Liver (tissue), 3 donors: ENCODE data around the gene PDE1C.

Experiments
- CTCF ChIP-seq: fragments of 150-350 bp; IDR thresholded peaks from 2 replicates; pipeline ENCODE4 v1.5.1; 2017; ENCODE audit warnings: improper control_type of control experiment, low read depth, low read length; ENCODE audit not compliant: missing input control
- FOXA1 ChIP-seq: IDR thresholded peaks from 2 replicates; pipeline ENCODE4 v1.6.1; 2016; ENCODE audit warnings: antibody characterized with exemption
- GABPA ChIP-seq, 2 donors: IDR thresholded peaks in 1 of 2; conservative IDR thresholded peaks in 1 of 2; 2 replicates each; pipeline ENCODE4 v1.6.1; 2016; ENCODE audit warnings: antibody characterized with exemption in 2 of 2, mild to moderate bottlenecking in 1 of 2, moderate library complexity in 1 of 2
- HNF4G ChIP-seq: IDR thresholded peaks from 2 replicates; pipeline ENCODE4 v1.6.1; 2016; ENCODE audit warnings: antibody characterized with exemption
- JUND ChIP-seq, 2 donors: IDR thresholded peaks; 2 replicates each; pipeline ENCODE4 v1.6.1; 2016; ENCODE audit warnings: antibody characterized with exemption in 2 of 2
- MAX ChIP-seq: IDR thresholded peaks from 2 replicates; pipeline ENCODE4 v1.6.1; 2016; ENCODE audit warnings: antibody characterized with exemption
- RAD21 ChIP-seq, 2 donors: IDR thresholded peaks; 2 replicates each; pipeline ENCODE4 v1.6.1; 2016; ENCODE audit warnings: antibody characterized with exemption in 2 of 2, mild to moderate bottlenecking in 2 of 2
- REST ChIP-seq: IDR thresholded peaks from 2 replicates; pipeline ENCODE4 v1.6.1; 2016; ENCODE audit warnings: antibody characterized with exemption, mild to moderate bottlenecking
- YY1 ChIP-seq: IDR thresholded peaks from 2 replicates; pipeline ENCODE4 v1.6.1; 2016; ENCODE audit warnings: antibody characterized with exemption, mild to moderate bottlenecking
- donor health status: healthy.
- donor health status: healthy.

- TF ChIP-seq CTCF (no peak), MAX (no peak), GABPA (IDR thresholded peaks at IDR 0.05 in 1 of 2, conservative IDR thresholded peaks at IDR 0.05 in 1 of 2) (no peak), YY1 (no peak), JUND (IDR thresholded peaks at IDR 0.05) (no peak), HNF4G (no peak), FOXA1 (no peak), REST (no peak), RAD21 (IDR thresholded peaks at IDR 0.05) (no peak)
Measured at GRCh38 chr7:31962246-31962645, 108.0 kb downstream of the PDE1C start.
